A673 (cell line): ENCODE measurements around the gene MAML1.

Experiments
- EZH2 ChIP-seq: fragments of 200-600 bp; sonication (generic); IDR thresholded peaks from 2 replicates; pipeline ENCODE4 v1.6.1; 2017; ENCODE audit warnings: borderline replicate concordance, low read depth, mild to moderate bottlenecking, mixed read lengths, antibody characterized with exemption, low read length; ENCODE audit not compliant: poor library complexity, severe bottlenecking
- TF ChIP-seq, protein P1 (sequence below): fragments of 300-800, 200-600 bp; sonication (generic); conservative IDR thresholded peaks from 2 replicates; pipeline ENCODE4 v1.5.1; 2017; ENCODE audit warnings: low read depth, mild to moderate bottlenecking, antibody characterized with exemption, low read length, moderate library complexity, mixed read lengths

DNA sequence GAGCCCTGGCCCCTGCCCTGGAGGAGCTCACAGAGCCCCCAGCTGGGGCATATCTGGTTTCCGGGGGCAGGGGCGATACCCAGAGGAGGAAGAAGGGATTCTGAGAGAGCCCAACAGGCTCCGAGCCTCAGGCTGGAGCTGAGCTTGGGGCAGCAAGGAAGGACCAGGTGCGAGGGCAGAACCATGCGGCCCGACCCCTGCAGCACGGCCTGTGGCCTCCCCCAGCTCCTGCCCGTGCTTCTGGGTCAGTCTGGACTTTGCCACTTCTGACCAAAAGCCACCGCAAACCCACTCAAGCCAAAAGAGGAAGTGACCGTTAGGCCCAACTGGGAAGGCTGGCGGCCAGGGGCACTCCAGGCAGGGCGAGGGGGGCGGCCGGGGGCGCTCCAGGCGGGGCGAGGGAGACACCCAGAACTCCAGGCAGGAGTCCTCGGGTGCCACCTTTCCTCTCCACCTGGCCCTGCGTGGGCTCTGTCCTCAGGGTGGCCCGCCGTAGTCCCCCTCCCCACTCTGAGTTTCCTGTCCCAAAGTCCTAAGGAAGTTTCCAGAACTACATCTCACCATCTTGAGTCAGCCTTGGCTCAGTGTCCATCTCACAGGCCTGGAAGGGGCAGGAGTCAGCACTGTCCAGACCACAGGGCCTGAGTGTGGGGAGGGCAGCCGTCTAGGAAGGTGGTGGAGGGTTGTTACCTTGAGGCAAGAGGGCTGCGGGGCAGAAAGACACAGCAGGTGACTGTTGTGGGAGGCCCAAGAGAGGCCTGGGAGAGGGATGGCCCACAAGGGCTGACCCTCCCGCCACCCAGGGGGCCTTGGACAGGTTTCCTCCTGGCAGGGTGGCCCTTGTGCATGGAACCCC, 60.2 kb downstream of the MAML1 start:
- TF ChIP-seq, protein P1, sequence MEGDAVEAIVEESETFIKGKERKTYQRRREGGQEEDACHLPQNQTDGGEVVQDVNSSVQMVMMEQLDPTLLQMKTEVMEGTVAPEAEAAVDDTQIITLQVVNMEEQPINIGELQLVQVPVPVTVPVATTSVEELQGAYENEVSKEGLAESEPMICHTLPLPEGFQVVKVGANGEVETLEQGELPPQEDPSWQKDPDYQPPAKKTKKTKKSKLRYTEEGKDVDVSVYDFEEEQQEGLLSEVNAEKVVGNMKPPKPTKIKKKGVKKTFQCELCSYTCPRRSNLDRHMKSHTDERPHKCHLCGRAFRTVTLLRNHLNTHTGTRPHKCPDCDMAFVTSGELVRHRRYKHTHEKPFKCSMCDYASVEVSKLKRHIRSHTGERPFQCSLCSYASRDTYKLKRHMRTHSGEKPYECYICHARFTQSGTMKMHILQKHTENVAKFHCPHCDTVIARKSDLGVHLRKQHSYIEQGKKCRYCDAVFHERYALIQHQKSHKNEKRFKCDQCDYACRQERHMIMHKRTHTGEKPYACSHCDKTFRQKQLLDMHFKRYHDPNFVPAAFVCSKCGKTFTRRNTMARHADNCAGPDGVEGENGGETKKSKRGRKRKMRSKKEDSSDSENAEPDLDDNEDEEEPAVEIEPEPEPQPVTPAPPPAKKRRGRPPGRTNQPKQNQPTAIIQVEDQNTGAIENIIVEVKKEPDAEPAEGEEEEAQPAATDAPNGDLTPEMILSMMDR: no peak
- no peak for TF ChIP-seq EZH2
